Mammary epithelial cell (primary cell): ENCODE results near the gene DEFB114.

Experiments
- EZH2 ChIP-seq: IDR thresholded peaks from 2 replicates; pipeline ENCODE4 v1.6.1; 2012; ENCODE audit warnings: low read length, inconsistent platforms, borderline replicate concordance
- TF ChIP-seq, protein P1 (sequence below), 2 donors: IDR thresholded peaks in 1 of 2; conservative IDR thresholded peaks in 1 of 2; 2 replicates each; pipeline ENCODE4 v1.5.1; 2011 to 2012; ENCODE audit warnings: inconsistent platforms in 2 of 2, low read length in 2 of 2, mild to moderate bottlenecking in 2 of 2, control low read depth in 1 of 2, low read depth in 1 of 2; ENCODE audit not compliant: insufficient read depth in 1 of 2; ENCODE audit errors: extremely low read depth in 1 of 2

DNA sequence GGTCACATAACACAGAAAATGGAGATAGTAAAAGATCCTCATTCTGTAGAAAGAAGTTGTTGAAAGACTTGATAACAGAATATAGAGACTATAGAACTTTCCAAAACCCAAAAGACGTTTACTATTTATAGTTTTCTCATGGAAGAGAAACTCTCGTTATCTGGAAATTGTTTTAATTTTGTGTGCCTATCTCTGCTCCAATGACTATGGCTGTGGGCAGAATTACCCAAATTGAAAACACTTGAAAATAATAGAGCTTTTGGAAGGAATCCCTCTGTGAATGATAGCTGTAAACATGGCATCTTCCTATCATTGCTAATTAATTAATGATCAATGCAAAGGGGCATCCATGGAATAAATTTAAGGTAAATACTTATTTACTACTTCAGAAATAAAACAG lies at the start of gene DEFB114:
- TF ChIP-seq, protein P1, sequence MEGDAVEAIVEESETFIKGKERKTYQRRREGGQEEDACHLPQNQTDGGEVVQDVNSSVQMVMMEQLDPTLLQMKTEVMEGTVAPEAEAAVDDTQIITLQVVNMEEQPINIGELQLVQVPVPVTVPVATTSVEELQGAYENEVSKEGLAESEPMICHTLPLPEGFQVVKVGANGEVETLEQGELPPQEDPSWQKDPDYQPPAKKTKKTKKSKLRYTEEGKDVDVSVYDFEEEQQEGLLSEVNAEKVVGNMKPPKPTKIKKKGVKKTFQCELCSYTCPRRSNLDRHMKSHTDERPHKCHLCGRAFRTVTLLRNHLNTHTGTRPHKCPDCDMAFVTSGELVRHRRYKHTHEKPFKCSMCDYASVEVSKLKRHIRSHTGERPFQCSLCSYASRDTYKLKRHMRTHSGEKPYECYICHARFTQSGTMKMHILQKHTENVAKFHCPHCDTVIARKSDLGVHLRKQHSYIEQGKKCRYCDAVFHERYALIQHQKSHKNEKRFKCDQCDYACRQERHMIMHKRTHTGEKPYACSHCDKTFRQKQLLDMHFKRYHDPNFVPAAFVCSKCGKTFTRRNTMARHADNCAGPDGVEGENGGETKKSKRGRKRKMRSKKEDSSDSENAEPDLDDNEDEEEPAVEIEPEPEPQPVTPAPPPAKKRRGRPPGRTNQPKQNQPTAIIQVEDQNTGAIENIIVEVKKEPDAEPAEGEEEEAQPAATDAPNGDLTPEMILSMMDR (conservative IDR thresholded peaks at IDR 0.05 in 1 of 2, IDR thresholded peaks at IDR 0.05 in 1 of 2; ENCODE audit: extremely low read depth in 1 of 2, insufficient read depth in 1 of 2, low read depth in 1 of 2, low read length in 2 of 2), result no peak
- no peak for TF ChIP-seq EZH2
